Adrenal gland (tissue), 5 donors: ENCODE data around the gene LBH.

Experiments
- POLR2A ChIP-seq, 2 donors: fragments of 450-650 bp; IDR thresholded peaks; one replicate each; pipeline ENCODE4 v1.6.1; 2017; ENCODE audit warnings: antibody characterized with exemption in 2 of 2, mild to moderate bottlenecking in 2 of 2, moderate library complexity in 1 of 2
- TF ChIP-seq, protein P1 (sequence below), 6 experiments: fragments of 450-650 bp in 4 of 6; fragments of 200-600 bp in 2 of 6; sonication (generic) in 1 of 6; IDR thresholded peaks; 1 replicate in 5 of 6; 2 replicates in 1 of 6; pipeline versions ENCODE4 v1.5.1 to v1.8.0; 2016 to 2021; ENCODE audit warnings: antibody characterized with exemption in 6 of 6, mild to moderate bottlenecking in 2 of 6, moderate library complexity in 1 of 6
- donor health status: DM: no; HTN: no; CAD: no.

GRCh38 chr2:30249354-30249753, 18.0 kb downstream of the LBH start:
- TF ChIP-seq POLR2A (IDR thresholded peaks at IDR 0.05) = no peak
- TF ChIP-seq, protein P1, sequence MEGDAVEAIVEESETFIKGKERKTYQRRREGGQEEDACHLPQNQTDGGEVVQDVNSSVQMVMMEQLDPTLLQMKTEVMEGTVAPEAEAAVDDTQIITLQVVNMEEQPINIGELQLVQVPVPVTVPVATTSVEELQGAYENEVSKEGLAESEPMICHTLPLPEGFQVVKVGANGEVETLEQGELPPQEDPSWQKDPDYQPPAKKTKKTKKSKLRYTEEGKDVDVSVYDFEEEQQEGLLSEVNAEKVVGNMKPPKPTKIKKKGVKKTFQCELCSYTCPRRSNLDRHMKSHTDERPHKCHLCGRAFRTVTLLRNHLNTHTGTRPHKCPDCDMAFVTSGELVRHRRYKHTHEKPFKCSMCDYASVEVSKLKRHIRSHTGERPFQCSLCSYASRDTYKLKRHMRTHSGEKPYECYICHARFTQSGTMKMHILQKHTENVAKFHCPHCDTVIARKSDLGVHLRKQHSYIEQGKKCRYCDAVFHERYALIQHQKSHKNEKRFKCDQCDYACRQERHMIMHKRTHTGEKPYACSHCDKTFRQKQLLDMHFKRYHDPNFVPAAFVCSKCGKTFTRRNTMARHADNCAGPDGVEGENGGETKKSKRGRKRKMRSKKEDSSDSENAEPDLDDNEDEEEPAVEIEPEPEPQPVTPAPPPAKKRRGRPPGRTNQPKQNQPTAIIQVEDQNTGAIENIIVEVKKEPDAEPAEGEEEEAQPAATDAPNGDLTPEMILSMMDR (IDR thresholded peaks at IDR 0.05) = no peak
